Lung (tissue), 12 donors: ENCODE results near the gene CENPVL1. TPM values are rescaled to one million over a fixed set of nuclear protein-coding genes. Genes with fewer than 3 reads are reported as not detected.

ENCODE experiments used
- ATAC-seq: fragments of 200-7000 bp; cut with Tn5 transposase; one replicate; pipeline ENCODE4 v1.9.1; 2020; ENCODE audit warnings: moderate number of reproducible peaks; ENCODE audit not compliant: insufficient read depth, low FRiP score
- DNase-seq, 3 donors: peaks; one replicate each; pipeline ENCODE4 v3.0.0-alpha.2; 2013 to 2017
- H3K27ac ChIP-seq, 2 donors: one replicate each; pipeline ENCODE4 v1.5.1; 2013; ENCODE audit warnings: mild to moderate bottlenecking in 2 of 2, moderate library complexity in 2 of 2, control low read depth in 1 of 2, inconsistent platforms in 1 of 2, low read depth in 1 of 2, low read length in 1 of 2
- H3K27me3 ChIP-seq, 3 donors: one replicate each; pipeline ENCODE4 v1.5.1; 2013; ENCODE audit warnings: low read length in 2 of 3; ENCODE audit not compliant: control insufficient read depth in 3 of 3, insufficient read depth in 3 of 3
- H3K36me3 ChIP-seq, 4 donors: one replicate each; pipeline ENCODE4 v1.5.1; 2013; ENCODE audit warnings: low read length in 4 of 4, mild to moderate bottlenecking in 1 of 4, moderate library complexity in 1 of 4; ENCODE audit not compliant: control insufficient read depth in 4 of 4, insufficient read depth in 4 of 4
- H3K4me1 ChIP-seq, 5 donors: one replicate each; pipeline ENCODE4 v1.5.1; 2013; ENCODE audit warnings: low read length in 5 of 5, mild to moderate bottlenecking in 2 of 5, moderate library complexity in 1 of 5; ENCODE audit not compliant: control insufficient read depth in 5 of 5, insufficient read depth in 5 of 5
- H3K4me3 ChIP-seq: one replicate; pipeline ENCODE4 v1.5.1; 2013; ENCODE audit warnings: mild to moderate bottlenecking, control low read depth, moderate library complexity
- H3K9ac ChIP-seq, 2 donors: one replicate each; pipeline ENCODE4 v1.5.1; 2013; ENCODE audit warnings: low read length in 2 of 2, control low read depth in 1 of 2; ENCODE audit not compliant: insufficient read depth in 1 of 2
- H3K9me3 ChIP-seq, 4 donors: one replicate each; pipeline ENCODE4 v1.5.1; 2013; ENCODE audit warnings: low read length in 3 of 4, mild to moderate bottlenecking in 1 of 4, moderate library complexity in 1 of 4; ENCODE audit not compliant: control insufficient read depth in 4 of 4, insufficient read depth in 3 of 4
- CTCF ChIP-seq: IDR thresholded peaks from 2 replicates; pipeline ENCODE4 v1.5.1; 2012; ENCODE audit warnings: mild to moderate bottlenecking; ENCODE audit errors: control extremely low read depth, extremely low read depth
- WGBS, 2 donors: extraction: QIAGEN DNeasy Blood & Tissue Kit; methylation state at CpG; one replicate each; pipeline ENCODE4 v1.1.7; 2013; 5-methylcytosine and 5-hydroxymethylcytosine counted together
- polyA plus RNA-seq, 2 donors: library from polyadenylated mRNA; stranded (reverse); fragments of 200-250 nt; gene quantifications; one replicate each; pipeline ENCODE4 v1.2.1, GENCODE V29; 2013
- total RNA-seq, 2 donors: library from RNA; depleted of rRNA in 1 of 2; stranded (reverse); fragments of >200 nt in 1 of 2; gene quantifications; one replicate each; pipeline ENCODE4 v1.2.1, GENCODE V29; 2014 to 2021
- donor health status: control.
- donor health status: control.
- donor health status: Bipolar disorder and iron deficiency.
- donor health status: healthy.
- donor health status: DM: yes; HTN: yes; CAD: no.

The CENPVL1 gene
- total and polyA plus RNA-seq, 4 donors, result not detected

- Histone ChIP-seq H3K27me3 (peaks cover 0 to 15% (median 10%) of the 10 kb centered on the region in 3 donors), H3K9ac (no peak overlapping the region), H3K9me3 (peaks cover 0 to 6% (median 2%) of the 10 kb centered on the region in 4 donors), H3K4me1 (peaks cover 0 to 2% (median 0%) of the 10 kb centered on the region in 5 donors), H3K27ac (no peak overlapping the region), H3K36me3 (peaks cover 0 to 4% (median 0%) of the 10 kb centered on the region in 4 donors), H3K4me3 (no peak overlapping the region)
- DNase-seq, result no peak
- ATAC-seq, result no peak
- TF ChIP-seq CTCF, result no peak
These were observed 37.4 kb downstream of the CENPVL1 start for GRCh38 chrX:51747671-51748070.

DNA sequence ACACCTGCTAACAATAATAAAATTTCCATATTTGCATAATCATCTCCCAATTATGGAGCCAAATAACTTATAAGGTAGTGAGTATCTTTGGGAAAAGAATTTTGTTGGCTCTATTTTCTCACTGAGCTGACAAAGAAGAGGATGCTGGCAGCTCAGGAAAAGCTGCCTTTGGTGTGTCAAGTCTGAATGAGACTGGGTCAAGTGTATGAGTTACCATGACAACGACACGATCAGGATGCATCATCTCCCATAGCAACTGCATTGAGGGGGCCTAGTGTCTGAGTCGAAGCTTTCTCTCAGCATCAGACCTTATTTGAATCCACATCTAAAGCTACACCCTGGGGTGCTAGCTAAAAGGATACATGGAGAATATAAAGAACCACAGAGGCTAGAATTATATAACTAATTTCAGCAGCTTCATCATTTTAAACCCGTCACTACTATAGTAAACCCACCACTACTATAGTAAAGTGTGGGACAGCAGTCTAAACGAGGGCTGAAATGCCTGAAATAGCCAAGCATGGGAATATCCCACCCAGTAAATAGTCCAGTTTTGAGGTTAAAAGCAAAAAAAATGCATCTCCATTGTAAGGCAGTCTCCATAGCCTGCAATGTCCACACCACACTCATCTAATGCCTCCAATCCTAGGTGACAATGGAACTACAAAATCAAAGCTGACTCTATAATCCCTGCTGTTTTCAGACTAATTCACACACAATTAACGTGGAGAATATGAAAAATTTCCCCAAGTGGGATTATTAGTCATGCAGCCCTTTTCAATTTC lies 48.9 kb downstream of the CENPVL1 start:
- Histone ChIP-seq H3K27me3 (peaks cover 5 to 34% (median 22%) of the 10 kb centered on the region in 3 donors), H3K9me3 (peaks cover 0 to 3% (median 0%) of the 10 kb centered on the region in 4 donors), H3K4me3 (no peak overlapping the region), H3K9ac (no peak overlapping the region), H3K27ac (no peak overlapping the region), H3K36me3 (no peaks in the 10 kb centered on the region), H3K4me1 (no peaks in the 10 kb centered on the region)
- DNase-seq (no peak), ATAC-seq (no peak)
- TF ChIP-seq CTCF, result no peak
- WGBS, 2 donors, result 47 to 72% methylated on average over 6 of the region's 6 CpGs

GRCh38 chrX:51760657-51761056 lies 50.3 kb downstream of the CENPVL1 start:
- no peak for DNase-seq
- Histone ChIP-seq H3K4me3 (no peak overlapping the region), H3K4me1 (no peaks in the 10 kb centered on the region), H3K9ac (no peak overlapping the region), H3K36me3 (no peaks in the 10 kb centered on the region), H3K27ac (no peak overlapping the region), H3K27me3 (peaks cover 5 to 23% (median 22%) of the 10 kb centered on the region in 3 donors), H3K9me3 (peaks cover 0 to 6% (median 0%) of the 10 kb centered on the region in 4 donors)
- 24 to 57% methylated on average over 4 of the region's 4 CpGs for WGBS, 2 donors
- ATAC-seq, result no peak
- no peak for TF ChIP-seq CTCF

Other genes starting within 250 kb of the CENPVL1 start
- gene NUDT11, start 213.9 kb upstream of the CENPVL1 start, total RNA-seq, result 1 to 10 TPM in 1 of 2 donors, under 1 TPM in 1; 0.40 to 3.6 TPM
- under 1 TPM; 0.22 to 0.44 TPM for gene NUDT11, start 213.9 kb upstream of the CENPVL1 start, polyA plus RNA-seq
- not detected for gene CENPVL3, start 91.6 kb upstream of the CENPVL1 start, total RNA-seq
- gene CENPVL3, start 91.6 kb upstream of the CENPVL1 start, polyA plus RNA-seq, result not detected
- not detected for gene CENPVL2, start 27.7 kb upstream of the CENPVL1 start, total RNA-seq
- not detected for gene CENPVL2, start 27.7 kb upstream of the CENPVL1 start, polyA plus RNA-seq
- gene GSPT2, start 32.9 kb downstream of the CENPVL1 start, total RNA-seq, result 10 to 100 TPM in 1 of 2 donors, 1 to 10 TPM in 1; 7.8 to 11.1 TPM
- 1 to 10 TPM; 3.2 to 4.8 TPM for gene GSPT2, start 32.9 kb downstream of the CENPVL1 start, polyA plus RNA-seq
- 100 to 1,000 TPM; 108 to 111 TPM for gene MAGED1, start 183.1 kb downstream of the CENPVL1 start, total RNA-seq
- gene MAGED1, start 183.1 kb downstream of the CENPVL1 start, polyA plus RNA-seq, result 10 to 100 TPM; 28.3 to 38.3 TPM